Kidney (tissue), 14 donors: ENCODE data around the gene UBXN6. TPM values are rescaled to one million over a fixed set of nuclear protein-coding genes. Genes with fewer than 3 reads are reported as not detected.

Experiments
- DNase-seq, 5 donors: peaks; one replicate each; pipeline ENCODE4 v3.0.0-alpha.2; 2013 to 2020
- FAIRE-seq: peaks from 2 replicates; lab custom pipeline; 2012; peaks lifted over from hg19 to GRCh38; lab: Jason Lieb, UNC
- H3K27ac ChIP-seq, 2 donors: one replicate each; pipeline ENCODE4 v1.7.0; 2013; ENCODE audit warnings: low read depth in 2 of 2, low read length in 2 of 2, inconsistent platforms in 1 of 2
- H3K27me3 ChIP-seq: one replicate; pipeline ENCODE4 v1.7.1; 2013; ENCODE audit warnings: low read length, inconsistent platforms; ENCODE audit not compliant: control insufficient read depth, insufficient read depth
- H3K36me3 ChIP-seq, 3 donors: one replicate each; pipeline versions ENCODE4 v1.7.0 to v1.7.1; 2013; ENCODE audit warnings: low read length in 3 of 3, control low read depth in 1 of 3, inconsistent platforms in 1 of 3; ENCODE audit not compliant: insufficient read depth in 3 of 3, control insufficient read depth in 2 of 3
- H3K4me1 ChIP-seq, 3 donors: one replicate each; pipeline versions ENCODE4 v1.7.0 to v1.7.1; 2013; ENCODE audit warnings: low read length in 3 of 3, inconsistent platforms in 1 of 3, low read depth in 1 of 3; ENCODE audit not compliant: control insufficient read depth in 2 of 3, insufficient read depth in 2 of 3
- H3K4me3 ChIP-seq, 3 donors: one replicate each; pipeline versions ENCODE4 v1.7.0 to v1.8.1; 2013; ENCODE audit warnings: low read length in 3 of 3, control low read depth in 1 of 3, inconsistent platforms in 1 of 3
- H3K9ac ChIP-seq, 3 donors: one replicate each; pipeline versions ENCODE4 v1.7.0 to v1.7.1; 2013; ENCODE audit warnings: low read length in 3 of 3, control low read depth in 1 of 3, inconsistent platforms in 1 of 3
- H3K9me3 ChIP-seq, 3 donors: one replicate each; pipeline versions ENCODE4 v1.7.0 to v1.7.1; 2013; ENCODE audit warnings: low read length in 3 of 3, control low read depth in 1 of 3, inconsistent platforms in 1 of 3; ENCODE audit not compliant: control insufficient read depth in 2 of 3, insufficient read depth in 1 of 3
- intact Hi-C: fragments of 100-400 bp; cut with DNase I; formaldehyde crosslinking; loops from one replicate; pipeline ENCODE4 v1.11.1; 2022
- polyA plus RNA-seq: library from polyadenylated mRNA; stranded (reverse); fragments of 350-450 nt; fragmentation: Illumina TruSeq; extraction: RNeasy Lipid Tissue Mini Kit (QIAGEN cat#74804); gene quantifications from one replicate; pipeline ENCODE4 v1.2.3, GENCODE V29; 2014; ENCODE audit warnings: low read depth, low replicate concordance; ENCODE audit not compliant: insufficient read depth
- total RNA-seq: library from RNA; stranded (reverse); fragmentation: NEBNext Ultra II Directional; extraction: Animal tissue kit (Norgen Biotek cat#: 25700); gene quantifications from one replicate; pipeline ENCODE4 v1.2.1, GENCODE V29; 2021
- TF ChIP-seq, protein P1 (sequence below): IDR thresholded peaks from 3 replicates; pipeline ENCODE4 v1.5.1; 2012; ENCODE audit warnings: mild to moderate bottlenecking, moderate library complexity, borderline replicate concordance; ENCODE audit not compliant: insufficient read depth; ENCODE audit errors: extremely low read depth
- donor health status: control.
- donor health status: control.
- donor health status: control.
- donor health status: control.
- donor health status: control.
- donor health status: DM: yes; HTN: yes; CAD: no.
- donor health status: Normal renal cell carcinoma (clear cell type).

The UBXN6 gene
- total and polyA plus RNA-seq, 2 donors from 2014 or later: 110 to 177 TPM

DNA sequence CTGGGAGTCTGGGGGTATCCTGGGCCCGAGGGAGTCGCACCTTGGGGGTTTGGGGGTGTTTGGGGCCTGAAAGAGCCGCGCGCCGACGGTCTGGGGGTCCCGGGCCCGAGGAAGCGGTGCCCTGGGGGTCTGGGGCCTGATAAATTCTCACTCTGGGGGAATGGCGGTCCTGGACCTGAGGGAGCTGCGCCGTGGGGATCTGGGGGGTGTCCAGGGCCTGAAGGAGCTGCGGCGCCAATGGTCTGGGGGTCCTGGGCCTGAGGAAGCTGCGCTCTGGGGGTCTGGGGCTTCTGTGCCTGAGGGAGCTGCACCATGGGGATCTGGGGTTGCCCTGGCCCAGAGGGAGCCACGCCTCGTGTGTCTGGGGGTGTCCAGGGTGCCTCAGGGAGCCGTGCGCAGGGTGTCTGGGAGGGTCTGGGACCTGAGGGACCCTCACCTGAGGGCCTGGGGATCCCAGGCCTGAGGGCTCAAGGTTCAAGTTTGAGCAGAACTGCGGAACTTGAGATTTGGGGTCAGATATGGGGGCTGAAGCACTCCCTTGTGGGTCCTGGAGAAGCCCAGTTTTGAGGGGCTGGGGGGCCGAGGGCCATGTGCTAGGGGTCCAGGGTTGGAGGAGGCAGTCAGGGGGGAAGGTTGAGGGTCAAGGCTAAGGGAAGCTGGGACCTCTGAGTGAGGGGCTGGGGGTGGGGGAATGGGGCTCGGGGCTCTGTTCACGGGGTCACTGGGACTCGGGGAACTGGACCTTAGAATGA lies 15.6 kb upstream of the UBXN6 start:
- TF ChIP-seq, protein P1, sequence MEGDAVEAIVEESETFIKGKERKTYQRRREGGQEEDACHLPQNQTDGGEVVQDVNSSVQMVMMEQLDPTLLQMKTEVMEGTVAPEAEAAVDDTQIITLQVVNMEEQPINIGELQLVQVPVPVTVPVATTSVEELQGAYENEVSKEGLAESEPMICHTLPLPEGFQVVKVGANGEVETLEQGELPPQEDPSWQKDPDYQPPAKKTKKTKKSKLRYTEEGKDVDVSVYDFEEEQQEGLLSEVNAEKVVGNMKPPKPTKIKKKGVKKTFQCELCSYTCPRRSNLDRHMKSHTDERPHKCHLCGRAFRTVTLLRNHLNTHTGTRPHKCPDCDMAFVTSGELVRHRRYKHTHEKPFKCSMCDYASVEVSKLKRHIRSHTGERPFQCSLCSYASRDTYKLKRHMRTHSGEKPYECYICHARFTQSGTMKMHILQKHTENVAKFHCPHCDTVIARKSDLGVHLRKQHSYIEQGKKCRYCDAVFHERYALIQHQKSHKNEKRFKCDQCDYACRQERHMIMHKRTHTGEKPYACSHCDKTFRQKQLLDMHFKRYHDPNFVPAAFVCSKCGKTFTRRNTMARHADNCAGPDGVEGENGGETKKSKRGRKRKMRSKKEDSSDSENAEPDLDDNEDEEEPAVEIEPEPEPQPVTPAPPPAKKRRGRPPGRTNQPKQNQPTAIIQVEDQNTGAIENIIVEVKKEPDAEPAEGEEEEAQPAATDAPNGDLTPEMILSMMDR: no peak
- H3K4me3 ChIP-seq: peak overlapping the region; percentile 29 to 66 (median 30)
- DNase-seq: peak in 1 of 5 donors; percentile 61
- H3K27me3 ChIP-seq: no peaks in the 10 kb centered on the region
- peaks cover 0 to 10% (median 0%) of the 10 kb centered on the region in 3 donors for H3K4me1 ChIP-seq
- peak overlapping the region in 2 of 3 donors; percentile 35 to 65 for H3K9ac ChIP-seq
- H3K9me3 ChIP-seq: no peaks in the 10 kb centered on the region
- H3K27ac ChIP-seq: no peak overlapping the region
- intact Hi-C loops: no loop called here
- H3K36me3 ChIP-seq: peaks cover 0 to 7% (median 0%) of the 10 kb centered on the region in 3 donors
- FAIRE-seq: no peak

DNA sequence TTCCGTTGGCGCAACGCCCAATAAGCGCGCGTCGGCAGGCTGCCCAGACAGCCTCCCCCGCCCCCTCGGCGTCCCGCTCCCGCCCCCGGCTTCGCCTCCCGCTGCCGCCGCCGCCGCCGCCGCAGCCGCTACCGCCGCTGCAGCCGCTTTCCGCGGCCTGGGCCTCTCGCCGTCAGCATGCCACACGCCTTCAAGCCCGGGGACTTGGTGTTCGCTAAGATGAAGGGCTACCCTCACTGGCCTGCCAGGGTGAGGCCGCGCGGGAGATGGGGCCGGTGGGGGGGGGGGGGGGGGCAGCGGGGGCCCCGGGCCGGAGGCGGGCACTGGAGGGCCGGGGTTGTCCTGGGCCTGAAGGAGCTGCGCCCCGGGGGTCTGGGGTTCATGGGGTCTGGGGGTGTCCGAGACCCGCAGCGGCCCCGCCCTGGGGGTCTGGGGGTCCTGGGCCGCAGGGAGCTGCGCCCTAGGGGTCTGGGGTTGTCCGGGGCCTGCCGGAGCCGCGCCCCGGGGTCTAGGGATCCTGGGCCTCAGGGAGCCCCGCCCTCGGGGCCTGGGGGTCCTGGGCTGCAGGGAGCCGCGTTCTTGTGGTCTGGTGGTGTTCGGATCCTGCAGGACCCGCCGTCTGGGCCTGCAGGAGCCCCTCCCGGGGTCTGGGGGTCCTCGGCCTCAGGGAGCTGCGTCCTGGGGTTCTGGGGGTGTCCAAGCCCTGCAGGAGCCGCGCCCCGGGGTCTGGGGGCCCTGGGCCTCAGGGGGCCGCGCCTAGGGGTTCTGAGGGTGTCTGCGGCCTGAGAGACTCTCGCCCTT lies 14.8 kb upstream of the UBXN6 start, which contains the start of gene HDGFL2:
HDGFL2 (plus strand) TSS at position 124 of the 801 bp plus-strand sequence; CDS start at position 178, 54 bp downstream.
- DNase-seq: peak in 1 of 5 donors; percentile 24
- no peaks in the 10 kb centered on the region for H3K27me3 ChIP-seq
- H3K4me3 ChIP-seq: peak within 1 kb of the TSS; percentile 72 to 92 (median 92)
- peaks cover 0 to 5% (median 0%) of the 10 kb centered on the region in 3 donors for H3K36me3 ChIP-seq
- TF ChIP-seq, protein P1: no peak
- peak within 1 kb of the TSS; percentile 81 to 84 for H3K27ac ChIP-seq
- H3K9me3 ChIP-seq: no peaks in the 10 kb centered on the region
- FAIRE-seq: no peak
- H3K4me1 ChIP-seq: peaks cover 0 to 10% (median 0%) of the 10 kb centered on the region in 3 donors
- H3K9ac ChIP-seq: peak within 1 kb of the TSS; percentile 60 to 79 (median 65)
- intact Hi-C loops: no loop called here

DNA sequence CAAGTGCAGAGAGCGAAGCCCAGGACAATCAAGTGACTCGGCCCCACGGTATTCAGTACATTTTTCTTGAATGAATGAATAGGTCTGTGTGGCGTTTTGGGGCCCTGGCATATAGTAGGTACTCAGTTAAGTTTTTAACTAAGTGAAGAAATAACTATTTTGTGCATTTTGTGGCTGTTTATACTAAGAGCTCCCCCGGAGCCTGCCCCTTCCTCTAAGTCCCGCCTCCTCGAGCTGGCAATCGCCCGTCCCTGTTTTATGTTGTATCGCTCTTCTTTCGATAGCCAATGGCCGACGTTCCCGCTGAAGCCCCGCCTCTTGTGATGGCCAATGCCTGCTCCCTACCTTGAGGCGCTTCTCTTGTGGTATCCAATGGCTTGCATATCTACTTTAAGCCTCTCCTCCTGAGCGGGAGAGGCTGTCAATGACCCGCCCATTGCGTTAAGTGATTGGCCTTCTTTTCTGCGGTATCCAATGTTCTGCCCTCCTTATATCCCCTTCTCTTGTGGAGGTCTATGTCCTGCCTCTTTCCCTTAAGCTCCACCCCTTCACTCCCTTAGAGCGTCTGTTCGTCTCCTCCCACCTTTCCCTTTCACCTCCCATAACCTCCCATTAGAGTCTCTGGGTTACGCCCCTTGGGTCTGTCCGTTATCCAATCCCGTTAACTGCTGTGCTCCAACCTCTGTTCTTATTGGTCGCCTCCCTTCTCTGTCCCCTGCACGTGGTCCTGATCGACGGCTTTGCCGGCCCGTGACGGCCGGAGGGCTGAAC lies 14.0 kb upstream of the UBXN6 start:
- H3K9ac ChIP-seq: peak overlapping the region; percentile 58 to 79 (median 60)
- no peaks in the 10 kb centered on the region for H3K9me3 ChIP-seq
- H3K4me3 ChIP-seq: peak overlapping the region; percentile 72 to 92 (median 92)
- FAIRE-seq (peak; percentile 100), DNase-seq (peak; percentile 99 to 100 (median 99))
- peaks cover 0 to 10% (median 0%) of the 10 kb centered on the region in 3 donors for H3K4me1 ChIP-seq
- H3K36me3 ChIP-seq: no peaks in the 10 kb centered on the region
- H3K27me3 ChIP-seq: no peaks in the 10 kb centered on the region
- peak overlapping the region; percentile 81 to 84 for H3K27ac ChIP-seq
- intact Hi-C loops: no loop called here
- TF ChIP-seq, protein P1: no peak
